PC-3 (cell line): ENCODE data around the gene AADACL2. TPM values are rescaled to one million over a fixed set of nuclear protein-coding genes. Genes with fewer than 3 reads are reported as not detected.
A peak's percentile ranks its signal among the peaks of the same experiment; 100 is the strongest.

ENCODE experiments used
- ATAC-seq: fragments of 200-7000 bp; cut with Tn5 transposase; 2 replicates; pipeline ENCODE4 v1.9.1; 2020; ENCODE audit warnings: mild to moderate bottlenecking, moderate library complexity
- BruUV-seq: library from RNA; stranded (reverse); fragments of 400-500 nt; replicated peaks from 2 replicates; lab custom pipeline; 2021; lab: Mats Ljungman, UMichigan
- CTCF ChIA-PET: fragments of 300-600 bp; sonication (Branson Sonifier 250); formaldehyde crosslinking; loops from one replicate; lab custom pipeline; 2022; ENCODE audit warnings: antibody characterized with exemption; lab: Charles Lee
- POLR2A ChIA-PET: fragments of 300-600 bp; sonication (Branson Sonifier 250); formaldehyde crosslinking; loops from one replicate; lab custom pipeline; 2022; ENCODE audit warnings: antibody characterized with exemption; ENCODE audit not compliant: unreplicated experiment; lab: Charles Lee
- DNase-seq: peaks from one replicate; pipeline ENCODE4 v3.0.0-alpha.2; 2015
- H2AFZ ChIP-seq: fragments of 300-600 bp; sonication (generic); 2 replicates; pipeline ENCODE4 v1.6.0; 2016; ENCODE audit warnings: antibody characterized with exemption, low read length
- H3F3A ChIP-seq: fragments of 300-600 bp; sonication (generic); one replicate; pipeline ENCODE4 v1.6.0; 2017; ENCODE audit warnings: antibody characterized with exemption, low read length, control low read depth, mild to moderate bottlenecking; ENCODE audit not compliant: unreplicated experiment
- H3K27ac ChIP-seq: fragments of 300-600 bp; sonication (generic); 2 replicates; pipeline ENCODE4 v1.5.1; 2016; ENCODE audit warnings: mild to moderate bottlenecking, low read length
- H3K27me3 ChIP-seq: fragments of 300-600 bp; sonication (generic); 2 replicates; pipeline ENCODE4 v1.6.1; 2016; ENCODE audit warnings: low read length, mixed read lengths
- H3K36me3 ChIP-seq: fragments of 300-600 bp; sonication (generic); 2 replicates; pipeline ENCODE4 v1.6.1; 2016; ENCODE audit warnings: low read depth, mixed run types, low read length, mixed read lengths
- H3K4me1 ChIP-seq: fragments of 300-600 bp; sonication (generic); 2 replicates; pipeline ENCODE4 v1.5.1; 2016; ENCODE audit warnings: low read length; ENCODE audit not compliant: insufficient read depth
- H3K4me2 ChIP-seq: fragments of 300-600 bp; sonication (generic); 2 replicates; pipeline ENCODE4 v1.6.0; 2016; ENCODE audit warnings: low read length
- H3K4me3 ChIP-seq: fragments of 300-600 bp; sonication (generic); 2 replicates; pipeline ENCODE4 v1.5.1; 2016; ENCODE audit warnings: mild to moderate bottlenecking, low read length, mixed read lengths
- H3K79me2 ChIP-seq: fragments of 300-600 bp; sonication (generic); 2 replicates; pipeline ENCODE4 v1.6.1; 2017; ENCODE audit warnings: low read length, mixed read lengths
- H3K9ac ChIP-seq: fragments of 300-600 bp; sonication (generic); 2 replicates; pipeline ENCODE4 v1.6.0; 2016; ENCODE audit warnings: mild to moderate bottlenecking, low read length
- H3K9me2 ChIP-seq: fragments of 300-600 bp; sonication (generic); replicated peaks from 2 replicates; pipeline ENCODE4 v1.6.1; 2016; ENCODE audit warnings: mixed run types, low read length, mixed read lengths
- H3K9me3 ChIP-seq: fragments of 300-600 bp; sonication (generic); 2 replicates; pipeline ENCODE4 v1.6.1; 2016; ENCODE audit warnings: low read length, mixed read lengths
- H4K20me1 ChIP-seq: fragments of 300-600 bp; sonication (generic); 2 replicates; pipeline ENCODE4 v1.6.1; 2016; ENCODE audit warnings: low read length, mixed read lengths
- EZH2 ChIP-seq: fragments of 300-600 bp; sonication (generic); IDR thresholded peaks from one replicate; pipeline ENCODE4 v1.6.1; 2017; ENCODE audit warnings: antibody characterized with exemption, mild to moderate bottlenecking, low read length; ENCODE audit not compliant: unreplicated experiment
- EZH2phosphoT487 ChIP-seq: fragments of 300-600 bp; sonication (generic); IDR thresholded peaks from 2 replicates; pipeline ENCODE4 v1.6.1; 2018; ENCODE audit warnings: mild to moderate bottlenecking, antibody characterized with exemption, low read length, borderline replicate concordance
- intact Hi-C: fragments of 100-400 bp; cut with micrococcal nuclease; formaldehyde crosslinking; loops from 2 replicates; pipeline ENCODE4 v1.9.0; 2023
- total RNA-seq: library from RNA; depleted of rRNA; stranded (reverse); fragments of >200 nt; gene quantifications from 2 replicates; pipeline ENCODE4 v1.2.3, GENCODE V29; 2014
- TF ChIP-seq, protein P1 (sequence below): fragments of 300-600 bp; sonication (generic); conservative IDR thresholded peaks from 2 replicates; pipeline ENCODE4 v1.5.1; 2017; ENCODE audit warnings: antibody characterized with exemption, low read depth, mild to moderate bottlenecking, low read length

AADACL2 gene
- total RNA-seq, 1 experiment from 2014 or later: not detected

DNA sequence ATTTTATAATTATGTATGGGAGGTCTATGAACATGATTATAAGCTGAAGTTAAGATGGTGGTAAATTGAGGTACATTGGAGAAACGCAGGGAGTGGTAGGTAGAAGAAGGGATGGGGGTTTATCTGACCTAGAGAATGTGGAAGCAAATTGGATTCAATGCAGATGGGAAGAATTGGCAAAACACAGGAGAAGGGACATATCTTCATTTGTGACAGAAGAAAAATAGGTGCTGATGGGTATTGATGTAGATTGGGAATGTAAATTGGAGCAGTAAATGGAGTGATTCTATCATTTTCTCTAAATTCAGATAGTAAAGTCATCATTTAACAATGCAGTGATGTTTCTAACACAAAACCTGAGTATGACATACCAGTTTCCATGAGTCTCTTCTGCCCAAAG is 40.5 kb downstream of the AADACL2 start:
- CTCF ChIA-PET: no interaction called here
- BruUV-seq: no TSS peak
- no peak for DNase-seq

DNA sequence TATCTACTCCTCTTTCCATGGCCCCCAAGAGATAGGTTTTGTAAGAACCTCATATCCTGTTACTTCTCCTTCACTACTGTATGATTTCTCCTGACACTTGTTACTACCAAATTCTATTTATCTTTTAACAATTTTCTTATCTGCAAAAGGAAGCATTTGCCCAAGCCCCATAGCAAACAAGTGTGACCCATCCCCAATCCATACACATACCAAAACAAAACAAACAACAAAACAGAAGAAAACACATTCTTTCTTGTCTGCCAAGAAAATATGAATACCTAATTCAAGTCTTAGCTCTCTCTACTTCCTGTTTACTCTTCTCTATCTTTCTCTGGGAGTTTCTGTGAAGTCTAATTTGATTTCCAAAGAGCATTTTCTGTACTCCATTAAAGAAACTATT is 41.2 kb downstream of the AADACL2 start:
- Histone ChIP-seq H3K27ac (no peak overlapping the region), H3K4me3 (no peak overlapping the region), H3K79me2 (no peaks in the 10 kb centered on the region), H3K9me3 (no peaks in the 10 kb centered on the region), H3K9me2 (no peaks in the 10 kb centered on the region), H3F3A (no peaks in the 10 kb centered on the region), H4K20me1 (no peaks in the 10 kb centered on the region), H3K36me3 (no peaks in the 10 kb centered on the region), H2AFZ (peak overlapping the region; percentile 13; the same call in 1 of the 2 replicates), H3K4me1 (peaks cover 13% of the 10 kb centered on the region), H3K9ac (no peak overlapping the region), H3K27me3 (no peaks in the 10 kb centered on the region), H3K4me2 (no peak overlapping the region)
- ChIA-PET POLR2A (no interaction called here), CTCF (no interaction called here)
- TF ChIP-seq EZH2: no peak
- TF ChIP-seq, protein P1, sequence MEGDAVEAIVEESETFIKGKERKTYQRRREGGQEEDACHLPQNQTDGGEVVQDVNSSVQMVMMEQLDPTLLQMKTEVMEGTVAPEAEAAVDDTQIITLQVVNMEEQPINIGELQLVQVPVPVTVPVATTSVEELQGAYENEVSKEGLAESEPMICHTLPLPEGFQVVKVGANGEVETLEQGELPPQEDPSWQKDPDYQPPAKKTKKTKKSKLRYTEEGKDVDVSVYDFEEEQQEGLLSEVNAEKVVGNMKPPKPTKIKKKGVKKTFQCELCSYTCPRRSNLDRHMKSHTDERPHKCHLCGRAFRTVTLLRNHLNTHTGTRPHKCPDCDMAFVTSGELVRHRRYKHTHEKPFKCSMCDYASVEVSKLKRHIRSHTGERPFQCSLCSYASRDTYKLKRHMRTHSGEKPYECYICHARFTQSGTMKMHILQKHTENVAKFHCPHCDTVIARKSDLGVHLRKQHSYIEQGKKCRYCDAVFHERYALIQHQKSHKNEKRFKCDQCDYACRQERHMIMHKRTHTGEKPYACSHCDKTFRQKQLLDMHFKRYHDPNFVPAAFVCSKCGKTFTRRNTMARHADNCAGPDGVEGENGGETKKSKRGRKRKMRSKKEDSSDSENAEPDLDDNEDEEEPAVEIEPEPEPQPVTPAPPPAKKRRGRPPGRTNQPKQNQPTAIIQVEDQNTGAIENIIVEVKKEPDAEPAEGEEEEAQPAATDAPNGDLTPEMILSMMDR: no peak
- TF ChIP-seq EZH2phosphoT487: no peak
- BruUV-seq: no TSS peak
- intact Hi-C loops: no loop called here
- DNase-seq (no peak), ATAC-seq (no peak)

More for the DNA sequence above, 40.5 kb downstream of the AADACL2 start:
- intact Hi-C loops: no loop called here
- Histone ChIP-seq H3K9me2 (no peaks in the 10 kb centered on the region), H3K4me3 (no peak overlapping the region), H3K27me3 (no peaks in the 10 kb centered on the region), H3K36me3 (no peaks in the 10 kb centered on the region), H3F3A (no peaks in the 10 kb centered on the region), H3K9ac (no peak overlapping the region), H3K79me2 (no peaks in the 10 kb centered on the region), H3K9me3 (no peaks in the 10 kb centered on the region), H3K4me1 (peaks cover 20% of the 10 kb centered on the region), H3K27ac (no peak overlapping the region), H3K4me2 (no peak overlapping the region), H4K20me1 (no peaks in the 10 kb centered on the region), H2AFZ (no peak overlapping the region)
- ATAC-seq: no peak
- TF ChIP-seq EZH2phosphoT487: no peak
- no peak for TF ChIP-seq EZH2
- TF ChIP-seq, protein P1: no peak
- POLR2A ChIA-PET: no interaction called here

DNA sequence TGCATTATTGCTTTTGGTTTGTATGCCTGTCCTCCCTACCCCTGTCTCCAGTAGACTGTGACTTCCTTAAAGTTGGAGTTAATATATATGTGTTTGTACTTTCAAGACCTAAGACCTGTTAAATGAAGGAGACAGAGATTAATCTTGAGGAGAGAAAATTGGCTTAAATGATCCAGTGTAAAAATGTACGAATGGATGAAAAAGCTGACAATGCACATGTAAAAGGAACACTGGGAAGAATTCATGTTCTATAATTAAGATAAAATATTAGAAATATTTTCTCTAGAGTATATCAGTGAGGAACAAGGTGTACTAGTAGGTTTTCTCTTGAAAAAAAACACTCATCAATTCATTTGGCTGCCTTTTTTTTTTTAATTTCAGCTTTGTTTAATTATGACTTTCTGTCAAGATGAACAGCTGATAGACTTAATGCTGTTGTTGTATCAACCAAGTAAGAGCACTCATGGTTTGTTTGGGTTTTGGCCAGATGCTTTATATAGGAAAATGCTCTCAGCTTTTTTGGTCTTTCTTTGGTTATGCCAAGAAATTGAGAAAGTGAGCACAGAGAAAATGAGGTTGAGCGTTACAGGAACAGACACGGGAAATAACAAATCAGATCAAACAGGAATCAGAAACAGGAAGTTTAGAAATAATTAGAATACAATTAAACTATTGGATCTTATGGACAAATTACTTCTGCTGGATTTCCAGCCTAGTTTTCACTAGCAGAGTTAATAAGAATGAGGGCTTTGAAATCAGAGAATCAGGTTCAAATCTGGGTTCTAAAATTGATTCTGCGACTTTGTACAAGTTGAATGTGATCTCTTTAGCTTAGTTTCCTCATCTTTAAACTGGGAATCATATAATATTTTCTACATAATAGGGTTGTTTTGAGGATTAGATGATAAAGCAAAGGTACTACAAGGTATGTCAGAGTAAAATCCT is 41.9 kb downstream of the AADACL2 start:
- Histone ChIP-seq H3K4me3 (no peak overlapping the region), H3K9me2 (no peaks in the 10 kb centered on the region), H3K27me3 (no peaks in the 10 kb centered on the region), H3K9me3 (no peaks in the 10 kb centered on the region), H3K36me3 (no peaks in the 10 kb centered on the region), H3F3A (no peaks in the 10 kb centered on the region), H3K4me1 (peaks cover 7% of the 10 kb centered on the region), H3K27ac (no peak overlapping the region), H3K9ac (no peak overlapping the region), H4K20me1 (no peaks in the 10 kb centered on the region), H3K4me2 (no peak overlapping the region), H3K79me2 (no peaks in the 10 kb centered on the region), H2AFZ (peak overlapping the region; percentile 13; the same call in 1 of the 2 replicates)
- POLR2A ChIA-PET: no interaction called here
- TF ChIP-seq EZH2phosphoT487: no peak
- TF ChIP-seq, protein P1: no peak
- TF ChIP-seq EZH2: no peak
- BruUV-seq: no TSS peak
- ATAC-seq (no peak), DNase-seq (no peak)
- intact Hi-C loops: no loop called here
- CTCF ChIA-PET: no interaction called here
